GM19452 (cell line): Measurements from ENCODE around the gene GNA12.
"Not testable (repeated sequence)": the region's sequence is repeated elsewhere in the genome, so short reads cannot be mapped to it uniquely, and the experiment has no call there.

Source experiments
- ATAC-seq: cut with Tn5 transposase; IDR thresholded peaks from one replicate; pipeline ENCODE4 v1.9.1; 2021; ENCODE audit not compliant: unreplicated experiment

Gene GNA12

DNA sequence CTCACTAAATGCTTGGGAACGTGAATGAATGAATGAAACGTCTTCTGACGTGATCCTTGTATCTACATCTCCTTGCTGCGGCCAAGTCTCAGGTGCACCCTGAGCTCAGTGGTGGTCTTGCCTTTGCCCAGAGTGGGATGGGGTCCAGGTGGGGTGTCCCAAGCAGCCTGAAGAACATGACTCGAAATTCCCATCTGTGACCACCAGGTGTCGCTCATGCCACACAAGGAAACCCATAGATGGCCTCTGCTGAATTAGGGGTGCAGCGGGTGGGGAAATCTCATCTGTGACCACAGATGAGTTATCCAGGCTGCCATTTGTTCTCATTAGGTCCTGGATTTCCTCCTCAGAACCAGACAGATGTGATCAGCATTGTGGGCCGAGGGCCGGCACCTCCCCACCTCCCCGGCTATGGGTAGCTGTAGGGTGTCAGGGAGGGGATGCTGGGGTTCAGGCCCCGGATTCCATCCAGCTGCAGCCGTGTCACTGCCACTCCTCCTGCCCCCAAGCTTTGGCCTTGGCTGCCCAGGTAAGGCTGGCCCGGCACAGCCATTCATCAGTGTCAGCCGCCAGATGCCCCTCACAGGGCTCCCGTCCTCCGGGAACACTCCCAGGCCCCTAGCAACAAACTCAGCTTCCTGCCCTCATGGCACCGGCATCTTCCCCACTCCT lies 21.0 kb upstream of the GNA12 start:
- no peak for ATAC-seq

- no peak for ATAC-seq
Observed at GRCh38 chr7:2864204-2864985, 20.3 kb upstream of the GNA12 start.

DNA sequence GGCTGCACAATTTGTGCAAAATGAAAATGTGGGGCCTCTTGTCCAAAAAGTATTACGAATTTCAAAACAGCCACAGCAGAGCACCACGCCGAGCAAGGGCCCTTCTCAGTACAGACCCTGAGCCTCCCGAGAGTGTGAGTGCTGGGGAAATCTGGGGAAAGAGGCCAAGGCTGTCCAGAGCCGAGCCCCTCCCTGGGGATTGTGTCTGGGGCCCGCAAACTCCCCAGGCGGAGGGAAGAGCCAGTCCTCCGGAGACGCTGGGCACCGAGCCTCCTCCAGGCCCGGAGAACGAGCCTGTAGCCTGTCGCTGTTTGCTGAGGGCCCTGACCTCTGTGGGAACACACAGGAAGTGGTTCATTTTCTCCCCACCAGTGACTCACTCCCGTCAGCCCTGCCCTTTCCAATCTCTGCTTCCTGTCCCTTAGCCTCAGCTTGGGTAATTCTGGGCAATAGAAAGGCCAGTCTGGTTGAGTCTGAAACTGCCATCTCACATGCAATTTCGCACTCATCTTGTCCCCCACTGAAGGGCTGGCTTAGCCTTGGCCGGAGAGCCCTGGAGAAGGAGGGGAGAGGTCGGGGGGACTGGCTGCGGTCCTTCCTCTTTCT lies 19.5 kb upstream of the GNA12 start:
- peak; percentile 96 for ATAC-seq

DNA sequence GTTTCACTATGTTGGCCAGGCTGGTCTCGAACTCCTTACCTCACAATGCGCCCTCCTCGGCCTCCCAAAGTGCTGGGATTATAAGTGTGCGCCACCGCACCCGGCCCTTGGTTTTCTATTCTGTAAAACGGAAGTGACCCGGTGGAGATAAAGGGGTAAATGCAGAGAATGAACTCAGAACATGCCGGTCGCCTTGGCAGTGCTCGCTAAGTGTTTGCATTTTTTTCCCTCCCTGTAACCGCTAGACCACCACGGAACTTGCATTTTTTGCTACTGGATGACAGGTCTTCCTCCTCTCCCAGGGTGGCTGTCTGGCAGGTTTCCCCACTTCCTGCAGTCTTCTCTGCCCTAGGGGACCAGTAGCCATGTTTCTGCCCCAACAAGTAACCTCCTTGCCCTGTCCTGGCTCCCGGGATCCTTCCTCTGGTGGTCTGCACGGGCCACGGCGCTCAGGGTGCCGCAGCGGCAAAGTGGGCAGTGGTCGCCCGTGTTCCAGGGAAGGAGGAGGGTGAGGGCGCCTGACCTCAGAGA lies 18.8 kb upstream of the GNA12 start:
- ATAC-seq: no peak

GRCh38 chr7:2861509-2861908 lies 17.4 kb upstream of the GNA12 start:
- no peak for ATAC-seq

DNA sequence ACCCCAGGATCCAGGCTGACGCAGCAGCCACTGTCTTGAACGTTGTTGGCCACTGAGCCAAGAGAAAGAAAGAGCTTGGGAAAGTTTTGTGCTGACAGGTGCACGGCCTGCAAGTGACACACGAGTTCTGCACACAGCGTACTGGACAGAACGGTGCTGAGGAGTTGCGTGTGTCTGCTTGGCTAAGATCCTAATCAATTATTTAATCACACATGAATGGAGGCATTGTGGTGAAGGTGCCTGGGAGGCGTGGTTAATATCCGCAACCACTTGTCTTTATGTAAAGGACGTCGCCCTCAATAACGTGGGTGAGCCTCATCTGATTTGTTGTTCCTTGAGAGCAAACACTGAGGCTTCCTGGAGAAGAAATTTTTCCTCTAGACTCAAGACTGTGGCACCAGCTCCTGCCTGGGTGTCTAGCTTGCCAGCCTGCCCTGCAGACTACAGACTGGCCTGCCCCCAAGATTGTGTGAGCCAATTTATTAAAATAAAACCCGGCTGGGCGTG lies 16.6 kb upstream of the GNA12 start:
- ATAC-seq: no peak

DNA sequence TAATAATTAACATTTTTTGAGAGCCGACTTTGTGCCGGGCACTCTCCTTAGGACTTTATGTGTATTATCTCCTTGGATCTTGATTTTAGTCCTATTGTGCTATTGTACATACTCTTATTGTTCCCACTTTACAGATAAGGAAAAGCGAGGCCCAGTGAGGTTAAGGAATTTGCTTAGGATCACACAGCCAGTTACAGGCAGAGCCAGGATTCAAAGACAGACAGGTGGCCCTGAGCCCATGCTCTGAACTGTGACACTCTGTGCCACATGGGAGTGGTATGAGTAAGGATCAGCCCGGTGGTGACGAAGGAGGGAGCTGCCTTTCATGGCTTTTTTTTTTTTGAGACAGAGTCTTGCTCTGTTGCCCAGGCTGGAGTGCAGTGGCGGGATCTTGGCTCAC lies 15.8 kb upstream of the GNA12 start:
- no peak for ATAC-seq

GRCh38 chr7:2858621-2859020 lies 14.5 kb upstream of the GNA12 start:
- ATAC-seq: no peak

DNA sequence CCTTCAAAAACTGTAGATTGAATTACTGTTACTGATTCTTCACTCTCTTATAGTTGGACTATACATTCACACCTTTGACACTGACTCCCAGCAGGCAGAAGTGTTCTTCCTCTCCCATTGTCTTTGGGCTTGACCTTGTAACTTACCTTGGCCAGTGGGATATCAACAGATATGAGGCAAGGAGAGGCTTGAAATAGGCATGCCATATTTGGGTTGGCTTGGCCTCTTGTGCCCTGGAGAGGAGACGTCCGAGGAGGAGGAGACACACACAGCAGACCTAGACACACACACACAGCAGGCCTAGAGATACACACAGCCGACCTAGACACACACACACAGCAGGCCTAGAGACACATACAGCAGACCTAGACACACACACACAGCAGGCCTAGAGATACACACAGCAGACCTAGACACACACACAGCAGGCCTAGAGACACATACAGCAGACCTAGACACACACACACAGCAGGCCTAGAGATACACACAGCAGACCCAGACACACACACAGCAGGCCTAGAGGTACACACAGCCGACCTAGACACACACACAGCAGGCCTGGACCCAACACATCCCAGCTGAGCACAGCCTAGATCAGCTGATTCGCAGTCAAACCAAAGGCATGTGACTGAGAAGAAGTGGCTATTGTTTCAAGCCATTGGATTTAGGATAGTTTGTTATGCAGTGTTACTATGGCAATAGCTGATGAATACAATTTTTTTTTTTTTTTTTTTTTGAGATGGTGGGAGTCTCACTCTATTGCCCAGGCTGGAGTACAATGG lies 12.5 kb upstream of the GNA12 start:
- no peak for ATAC-seq

GRCh38 chr7:2855386-2855785 lies 11.3 kb upstream of the GNA12 start:
- ATAC-seq: no peak

DNA sequence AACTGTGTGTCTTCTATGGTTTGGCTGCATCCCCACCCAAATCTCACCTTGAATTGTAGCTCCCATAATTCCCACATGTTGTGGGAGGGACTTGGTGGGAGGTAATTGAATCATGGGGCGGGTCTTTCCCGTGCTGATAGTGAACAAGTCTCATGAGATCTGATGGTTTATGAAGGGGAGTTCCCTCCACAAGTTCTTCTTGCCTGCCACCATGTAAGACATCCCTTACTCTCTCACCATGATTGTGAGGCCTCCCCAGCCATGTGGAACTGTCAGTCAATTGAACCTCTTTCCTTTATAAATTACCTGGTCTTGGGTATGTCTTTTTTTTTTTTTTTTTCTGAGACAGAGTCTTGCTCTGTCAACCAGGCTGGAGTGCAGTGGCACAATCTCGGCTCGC lies 9.4 kb upstream of the GNA12 start:
- ATAC-seq: not testable (repeated sequence)

DNA sequence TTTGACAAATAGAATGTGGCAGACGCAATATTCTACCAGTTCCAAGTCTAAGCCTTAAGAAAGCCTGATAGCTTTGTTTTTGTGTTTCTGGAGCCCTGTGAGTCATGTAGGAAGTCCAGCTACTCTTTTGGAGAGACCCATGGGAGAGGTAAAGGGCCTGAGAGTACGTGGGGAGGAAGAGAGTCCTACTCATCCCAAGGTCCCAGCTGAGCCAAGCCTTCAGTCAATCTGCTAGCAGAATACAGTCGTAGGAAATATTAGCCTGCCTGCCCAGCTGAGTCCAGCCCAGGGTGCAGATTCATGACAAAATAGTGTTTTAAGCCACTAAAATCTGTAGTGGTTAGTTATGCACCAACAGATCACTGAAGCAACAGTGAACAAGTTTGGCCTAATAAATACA lies 9.0 kb upstream of the GNA12 start:
- ATAC-seq: no peak

GRCh38 chr7:2851497-2851896 lies 7.4 kb upstream of the GNA12 start:
- no peak for ATAC-seq

GRCh38 chr7:2849941-2850766 lies 6.0 kb upstream of the GNA12 start:
- ATAC-seq: no peak

- no peak for ATAC-seq
Observed at GRCh38 chr7:2845034-2845592, 1.0 kb upstream of the GNA12 start.

DNA sequence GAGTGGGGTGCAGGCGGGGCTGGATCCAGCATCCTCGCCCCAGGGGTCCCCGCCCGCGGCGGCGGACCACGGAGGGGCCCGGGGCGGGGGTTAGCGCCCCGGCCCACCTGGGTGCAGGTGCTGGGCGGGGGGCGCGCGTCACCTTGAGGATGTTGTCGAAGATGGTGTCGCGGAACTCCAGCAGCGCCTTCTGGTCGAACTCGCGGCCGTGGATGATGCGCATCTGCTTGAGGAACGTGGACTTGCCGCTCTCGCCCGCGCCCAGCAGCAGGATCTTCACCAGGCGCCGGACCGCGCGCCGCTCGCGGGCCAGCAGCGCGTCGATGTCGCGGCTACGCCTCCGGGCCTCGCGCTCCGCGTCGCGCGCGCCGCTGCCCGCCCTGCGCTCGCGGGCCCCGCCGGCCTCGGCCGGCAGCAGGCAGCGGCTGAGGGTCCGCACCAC lies 376 bp downstream of the GNA12 start:
- no peak for ATAC-seq

DNA sequence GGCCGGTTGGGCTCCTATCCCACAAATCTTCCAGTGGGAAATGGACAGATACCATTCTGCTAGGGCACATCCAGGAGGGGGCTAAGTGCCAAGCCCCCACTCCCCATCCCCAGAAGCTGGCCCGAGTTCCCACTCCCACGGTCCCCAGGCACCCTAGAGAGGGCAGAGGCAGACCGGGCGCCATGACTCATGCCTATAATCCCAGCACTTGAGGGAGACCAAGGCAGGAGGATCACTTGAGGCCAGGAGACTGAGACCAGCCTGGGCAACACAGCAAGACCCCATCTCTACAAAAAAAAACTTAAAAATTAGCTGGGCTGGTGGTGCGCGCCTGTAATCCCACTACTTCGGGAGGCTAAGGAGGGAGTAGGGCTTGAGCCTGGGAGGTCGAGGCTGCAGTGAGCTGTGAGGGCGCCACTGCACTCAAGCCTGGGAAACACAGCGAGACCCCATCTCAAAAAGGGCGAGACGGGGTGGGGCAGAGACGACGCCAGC lies 870 bp downstream of the GNA12 start:
- no peak for ATAC-seq

DNA sequence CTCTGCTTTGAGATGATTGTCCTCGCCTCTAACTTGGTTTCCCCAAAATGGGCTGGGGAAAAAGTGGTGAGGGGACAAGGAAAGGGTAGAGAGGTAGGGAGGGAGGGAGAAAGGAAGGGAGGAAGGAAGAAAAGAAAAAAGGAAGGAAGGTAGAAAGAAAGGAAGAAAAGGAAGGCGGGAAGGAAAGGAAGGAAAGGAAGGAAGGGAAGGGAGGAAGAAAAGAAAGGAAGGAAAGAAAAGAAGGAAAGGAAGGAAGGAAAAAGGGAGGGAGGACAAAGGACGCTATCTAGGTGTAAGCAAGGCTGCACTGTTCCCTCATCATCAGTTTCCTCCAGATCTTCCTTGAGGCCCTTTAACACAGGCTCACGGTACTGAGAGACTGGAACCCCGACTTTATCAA lies 2.2 kb downstream of the GNA12 start:
- no peak for ATAC-seq

- ATAC-seq: no peak
Observed at GRCh38 chr7:2840458-2840857, 3.6 kb downstream of the GNA12 start.
